HG03354 (cell line): ENCODE results near the gene COL4A3.

Experiments used
- ATAC-seq: cut with Tn5 transposase; IDR thresholded peaks from one replicate; pipeline ENCODE4 v1.9.1; 2021; ENCODE audit warnings: mild to moderate bottlenecking; ENCODE audit not compliant: unreplicated experiment, poor library complexity, severe bottlenecking

The COL4A3 gene

GRCh38 chr2:227324642-227324994 is 160.2 kb downstream of the COL4A3 start:
- peak; percentile 13 for ATAC-seq

GRCh38 chr2:227324995-227325838 is 160.8 kb downstream of the COL4A3 start, which contains the start of gene MFF:
Gene MFF (plus strand): TSS chr2:227325251. CDS start chr2:227330666, 5,415 bp downstream.
- ATAC-seq: peak; percentile 98

- peak; percentile 9 for ATAC-seq
These were observed 161.4 kb downstream of the COL4A3 start for GRCh38 chr2:227325839-227326195.

- ATAC-seq: no peak
These were observed 162.4 kb downstream of the COL4A3 start for GRCh38 chr2:227326783-227327182.

GRCh38 chr2:227335713-227336112 is 171.3 kb downstream of the COL4A3 start:
- ATAC-seq: no peak

- no peak for ATAC-seq
These were observed 173.0 kb downstream of the COL4A3 start for GRCh38 chr2:227337442-227337841.

- peak; percentile 73 for ATAC-seq
These were observed 174.7 kb downstream of the COL4A3 start for GRCh38 chr2:227339098-227339599.

GRCh38 chr2:227340106-227340505 is 175.7 kb downstream of the COL4A3 start:
- ATAC-seq: no peak

- ATAC-seq: no peak
These were observed 177.1 kb downstream of the COL4A3 start for GRCh38 chr2:227341553-227341952.

GRCh38 chr2:227344231-227344630 is 179.8 kb downstream of the COL4A3 start:
- ATAC-seq: no peak

- no peak for ATAC-seq
These were observed 182.7 kb downstream of the COL4A3 start for GRCh38 chr2:227347117-227347516.

- ATAC-seq: no peak
These were observed 183.9 kb downstream of the COL4A3 start for GRCh38 chr2:227348324-227348723.

- ATAC-seq: no peak
These were observed 185.7 kb downstream of the COL4A3 start for GRCh38 chr2:227349989-227350612.

GRCh38 chr2:227351639-227352038 is 187.2 kb downstream of the COL4A3 start:
- ATAC-seq: peak; percentile 65

- no peak for ATAC-seq
These were observed 195.9 kb downstream of the COL4A3 start for GRCh38 chr2:227360351-227360750.

- no peak for ATAC-seq
These were observed 199.3 kb downstream of the COL4A3 start for GRCh38 chr2:227363756-227364155.
